Activated naive CD4-positive, alpha-beta T cell treated with anti-CD3 and anti-CD28 coated beads, Interleukin-2, amount 10 ng/mL, durations not matched to agents 7 days and 5 days (primary cell): ENCODE measurements around the gene ADIPOR2.
A peak's percentile ranks its signal among the peaks of the same experiment; 100 is the strongest.
"Not testable (repeated sequence)": the region's sequence is repeated elsewhere in the genome, so short reads cannot be mapped to it uniquely, and the experiment has no call there.

Experiments used
- CTCF ChIA-PET: fragments of 350-600 bp; sonication (Branson Sonifier 250); formaldehyde crosslinking; loops from one replicate; lab custom pipeline; 2021; ENCODE audit warnings: antibody characterized with exemption; lab: Charles Lee
- DNase-seq: peaks from one replicate; pipeline ENCODE4 v3.0.0-alpha.2; 2020
- H3K27ac Mint-ChIP-seq: one replicate; pipeline ENCODE4 v1.8.0; 2021; ENCODE audit warnings: mild to moderate bottlenecking, moderate library complexity, mixed read lengths
- H3K27me3 Mint-ChIP-seq: one replicate; pipeline ENCODE4 v1.8.0; 2021; ENCODE audit warnings: mild to moderate bottlenecking, mixed read lengths
- H3K36me3 Mint-ChIP-seq: one replicate; pipeline ENCODE4 v1.8.0; 2021; ENCODE audit warnings: mixed read lengths
- H3K4me1 Mint-ChIP-seq: one replicate; pipeline ENCODE4 v1.8.0; 2021; ENCODE audit warnings: mixed read lengths
- H3K4me3 Mint-ChIP-seq: one replicate; pipeline ENCODE4 v1.8.0; 2021; ENCODE audit warnings: mild to moderate bottlenecking, moderate library complexity, mixed read lengths
- H3K9me3 Mint-ChIP-seq: one replicate; pipeline ENCODE4 v1.8.0; 2021; ENCODE audit warnings: mixed read lengths

Gene ADIPOR2

DNA sequence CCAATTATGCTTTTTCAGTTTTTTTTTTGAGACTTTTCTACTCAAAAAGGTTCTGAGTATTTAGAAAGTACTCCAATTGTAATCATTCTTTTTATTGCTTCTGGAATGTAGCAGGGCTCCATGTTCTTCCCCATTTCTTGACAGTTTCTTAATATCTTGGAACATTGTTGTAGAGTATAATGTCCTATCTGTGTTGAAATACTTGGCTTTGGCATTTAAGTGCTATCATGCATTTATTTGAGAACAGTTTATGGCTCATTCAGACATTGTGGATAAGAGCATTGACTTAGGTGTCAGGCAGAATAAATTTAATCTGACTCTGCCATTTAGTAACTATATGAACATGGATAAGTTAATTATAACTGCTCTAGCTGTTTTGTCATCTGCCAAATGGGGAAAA, 28.3 kb downstream of the ADIPOR2 start:
- CTCF ChIA-PET, result interaction anchor here (0.6 kb wide), 1 partner anchor 106 kb away, joined by 3 read pairs; no protein-coding TSS in a partner anchor
- no peak overlapping the region for H3K4me3 Mint-ChIP-seq
- H3K9me3 Mint-ChIP-seq, result peaks cover 15% of the 10 kb centered on the region
- no peak for DNase-seq
- H3K4me1 Mint-ChIP-seq, result peaks cover 12% of the 10 kb centered on the region
- H3K36me3 Mint-ChIP-seq, result peaks cover 25% of the 10 kb centered on the region
- H3K27me3 Mint-ChIP-seq, result no peaks in the 10 kb centered on the region
- no peak overlapping the region for H3K27ac Mint-ChIP-seq

DNA sequence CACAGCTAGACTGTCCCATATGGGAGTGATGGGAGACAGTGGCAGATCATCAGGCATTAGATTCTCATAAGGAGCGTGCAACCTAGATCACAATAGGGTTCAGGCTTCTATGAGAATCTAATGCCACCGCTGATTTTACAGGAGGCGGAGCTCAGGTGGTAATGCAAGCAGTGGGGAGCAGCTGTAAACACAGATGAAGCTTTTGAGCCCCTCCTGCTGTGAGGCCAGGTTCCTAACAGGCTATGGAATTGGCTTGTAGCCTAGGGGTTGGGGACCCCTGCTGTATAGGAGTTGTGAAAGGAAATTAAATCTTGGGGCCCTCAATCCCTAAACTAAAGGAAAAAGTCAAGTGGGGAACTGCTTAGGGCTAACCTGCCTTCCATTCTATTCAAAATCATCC, 29.6 kb downstream of the ADIPOR2 start:
- Mint-ChIP-seq H3K9me3 (peaks cover 3% of the 10 kb centered on the region), H3K27ac (no peak overlapping the region), H3K27me3 (no peaks in the 10 kb centered on the region), H3K36me3 (peaks cover 17% of the 10 kb centered on the region), H3K4me3 (no peak overlapping the region), H3K4me1 (peaks cover 12% of the 10 kb centered on the region)
- CTCF ChIA-PET, result no interaction called here
- no peak for DNase-seq

DNA sequence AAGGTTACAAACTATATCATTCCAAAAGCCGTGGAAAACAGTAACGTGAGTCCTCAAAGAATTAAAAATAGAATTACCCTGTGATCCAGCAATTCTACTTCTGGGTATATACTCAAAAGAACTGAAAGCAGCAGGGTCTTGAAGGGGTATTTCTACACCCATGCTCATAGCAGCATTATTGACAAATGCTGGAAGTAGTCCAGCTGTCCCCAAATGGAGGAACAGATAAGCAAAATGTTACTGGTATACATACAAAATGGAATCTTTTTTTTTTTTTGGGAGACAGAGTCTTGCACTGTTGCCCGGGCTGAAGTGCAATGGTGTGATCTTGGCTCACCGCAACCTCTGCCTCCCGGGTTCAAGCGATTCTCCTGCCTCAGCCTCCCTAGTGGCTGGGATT, 32.9 kb downstream of the ADIPOR2 start:
- H3K27ac Mint-ChIP-seq, result no peak overlapping the region
- DNase-seq, result no peak
- CTCF ChIA-PET, result interaction anchor here (1.0 kb wide), 1 partner anchor 39 kb away, joined by 3 read pairs; no protein-coding TSS in a partner anchor
- no peaks in the 10 kb centered on the region for H3K9me3 Mint-ChIP-seq
- H3K36me3 Mint-ChIP-seq, result peaks cover 23% of the 10 kb centered on the region
- peaks cover 9% of the 10 kb centered on the region for H3K4me1 Mint-ChIP-seq
- no peak overlapping the region for H3K4me3 Mint-ChIP-seq
- no peaks in the 10 kb centered on the region for H3K27me3 Mint-ChIP-seq

DNA sequence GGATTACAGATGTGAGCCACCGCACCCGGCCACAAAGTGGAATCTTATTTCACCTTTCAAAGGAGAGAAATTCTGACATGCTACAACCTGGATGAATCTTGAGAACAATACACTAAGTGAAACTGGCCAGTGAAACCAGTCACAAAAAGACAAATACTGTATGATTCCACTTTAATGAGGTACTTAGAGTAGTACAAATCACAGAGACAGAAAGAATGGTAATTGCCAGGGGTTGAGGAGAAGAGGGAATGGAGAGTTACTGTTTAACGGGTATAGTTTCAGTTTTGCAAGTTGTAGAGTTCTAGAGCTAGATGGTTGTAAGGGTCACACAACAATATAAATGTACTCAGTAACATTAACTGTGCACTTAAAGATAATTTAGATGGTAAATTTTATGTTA, 33.4 kb downstream of the ADIPOR2 start:
- CTCF ChIA-PET, result no interaction called here
- Mint-ChIP-seq H3K27ac (no peak overlapping the region), H3K36me3 (peaks cover 23% of the 10 kb centered on the region), H3K9me3 (no peaks in the 10 kb centered on the region), H3K27me3 (no peaks in the 10 kb centered on the region), H3K4me1 (peaks cover 9% of the 10 kb centered on the region), H3K4me3 (no peak overlapping the region)
- DNase-seq, result no peak

DNA sequence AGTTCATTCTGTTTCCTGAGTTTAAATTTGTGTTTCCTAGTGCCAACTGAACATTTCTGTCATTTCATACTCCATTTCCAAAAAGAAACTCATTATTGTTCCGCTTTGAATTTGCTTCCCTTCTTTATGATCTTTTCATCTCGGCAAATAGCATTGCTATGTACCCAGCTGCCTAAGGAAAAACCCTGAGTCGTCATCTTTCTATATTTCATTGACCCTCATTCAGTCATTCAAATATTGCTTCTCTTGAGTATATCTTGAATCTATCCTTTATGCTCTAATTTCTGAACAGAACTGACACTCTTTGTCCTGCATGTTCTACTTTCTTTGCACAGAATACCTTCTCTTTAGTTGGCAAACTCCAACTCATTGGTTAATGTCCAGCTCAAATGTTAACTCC, 35.9 kb downstream of the ADIPOR2 start:
- no peak for DNase-seq
- H3K9me3 Mint-ChIP-seq, result no peaks in the 10 kb centered on the region
- CTCF ChIA-PET, result interaction anchor here (1.4 kb wide), 1 partner anchor 13 kb away, joined by 3 read pairs; no protein-coding TSS in a partner anchor
- H3K4me1 Mint-ChIP-seq, result peaks cover 9% of the 10 kb centered on the region
- no peak overlapping the region for H3K27ac Mint-ChIP-seq
- H3K27me3 Mint-ChIP-seq, result no peaks in the 10 kb centered on the region
- no peak overlapping the region for H3K4me3 Mint-ChIP-seq
- peaks cover 25% of the 10 kb centered on the region for H3K36me3 Mint-ChIP-seq

DNA sequence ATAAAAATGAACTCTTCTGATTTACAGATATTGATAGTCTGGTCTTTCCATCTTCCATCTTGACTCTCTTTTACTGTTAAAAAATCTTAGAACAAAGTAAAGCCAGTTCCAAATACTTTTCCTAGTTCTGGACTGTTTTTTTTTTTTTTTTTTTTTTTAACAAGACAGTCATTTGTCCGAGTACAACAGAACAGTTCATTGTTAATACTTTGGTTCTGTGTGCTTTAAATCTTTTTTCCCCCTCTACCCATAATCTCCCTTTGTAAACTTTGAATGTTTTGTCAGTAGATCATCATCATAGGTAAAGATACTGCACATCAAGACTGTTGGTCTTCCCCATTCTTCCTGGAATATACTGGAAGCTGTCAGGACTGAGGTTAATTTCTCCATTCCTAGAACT, 38.0 kb downstream of the ADIPOR2 start:
- Mint-ChIP-seq H3K4me3 (no peak overlapping the region), H3K9me3 (no peaks in the 10 kb centered on the region), H3K27ac (no peak overlapping the region), H3K36me3 (peaks cover 25% of the 10 kb centered on the region), H3K4me1 (peaks cover 26% of the 10 kb centered on the region), H3K27me3 (no peaks in the 10 kb centered on the region)
- no peak for DNase-seq
- CTCF ChIA-PET, result no interaction called here

DNA sequence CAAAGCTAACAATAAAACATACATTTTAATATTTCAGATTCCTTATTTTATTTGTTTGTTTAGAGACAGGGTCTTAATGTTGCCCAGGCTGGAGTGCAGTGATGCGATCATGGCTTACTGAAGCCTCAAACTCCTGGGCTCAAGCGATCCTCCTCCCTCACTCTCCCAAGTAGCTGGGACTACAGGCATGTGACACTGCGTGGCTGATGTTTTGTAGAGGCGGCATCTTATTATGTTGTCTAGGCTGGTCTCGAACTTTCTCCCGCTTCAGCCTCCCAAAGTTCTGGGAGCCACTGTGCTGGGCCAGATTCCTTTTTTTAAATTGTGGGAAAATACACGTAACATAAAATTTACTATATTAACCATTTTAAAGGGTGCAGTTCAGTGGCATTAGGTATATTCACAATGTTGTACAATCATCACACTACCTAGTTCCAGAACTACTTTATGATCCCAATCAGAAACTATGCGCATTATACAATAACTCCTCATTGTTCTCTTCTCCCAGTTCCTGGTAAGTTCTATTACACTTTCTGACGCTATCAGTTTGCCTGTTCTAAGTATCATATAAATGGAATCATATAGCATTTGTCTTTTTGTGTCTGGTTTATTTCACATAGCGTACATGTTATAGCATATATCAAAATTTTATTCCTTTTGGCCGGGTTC, 40.3 kb downstream of the ADIPOR2 start:
- Mint-ChIP-seq H3K27ac (peak overlapping the region; percentile 49), H3K9me3 (no peaks in the 10 kb centered on the region), H3K4me1 (peaks cover 23% of the 10 kb centered on the region), H3K4me3 (no peak overlapping the region), H3K36me3 (peaks cover 23% of the 10 kb centered on the region), H3K27me3 (no peaks in the 10 kb centered on the region)
- DNase-seq, result no peak
- CTCF ChIA-PET, result no interaction called here

DNA sequence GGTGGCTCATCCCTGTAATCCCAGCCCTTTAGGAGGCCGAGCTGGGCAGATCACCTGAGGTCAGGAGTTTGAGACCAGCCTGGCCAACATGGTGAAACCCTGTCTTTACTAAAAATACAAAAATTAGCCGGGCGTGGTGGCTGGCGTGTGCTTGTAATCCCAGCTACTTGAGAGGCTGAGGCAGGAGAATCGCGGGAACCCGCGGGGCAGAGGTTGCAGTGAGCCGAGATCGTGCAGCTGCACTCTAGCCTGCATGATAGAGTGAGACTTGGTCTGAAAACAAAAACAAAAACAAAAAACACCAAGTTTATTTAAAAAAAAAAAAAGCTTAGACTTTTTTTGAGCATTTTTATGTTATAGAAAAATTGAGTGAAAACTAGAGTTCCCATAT, 40.8 kb downstream of the ADIPOR2 start:
- H3K9me3 Mint-ChIP-seq, DNase-seq, H3K27me3 Mint-ChIP-seq, CTCF ChIA-PET, H3K4me3 Mint-ChIP-seq, H3K27ac Mint-ChIP-seq: not testable (repeated sequence)
- H3K36me3 Mint-ChIP-seq, result peaks cover 24% of the 10 kb centered on the region
- peaks cover 21% of the 10 kb centered on the region for H3K4me1 Mint-ChIP-seq

DNA sequence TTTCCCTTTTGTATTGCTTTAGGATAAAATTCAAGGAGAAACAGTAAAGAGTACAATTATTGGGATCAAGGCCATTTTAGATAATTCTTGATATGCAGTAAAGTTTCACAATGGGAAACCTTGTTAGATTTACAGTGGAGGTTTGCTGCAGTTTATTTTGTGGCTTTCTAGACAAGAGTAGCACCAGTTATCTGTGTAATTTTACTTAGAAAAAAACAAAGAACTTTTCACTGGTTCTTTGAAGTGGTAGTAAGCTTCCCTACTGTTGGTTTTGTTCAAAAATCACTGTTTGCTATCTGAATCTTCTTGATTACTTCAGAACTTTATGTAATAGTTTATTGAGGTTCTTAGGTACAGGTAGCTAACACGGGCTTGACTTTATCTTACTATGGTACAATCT, 42.0 kb downstream of the ADIPOR2 start:
- no peak for DNase-seq
- peak overlapping the region; percentile 67 for H3K27ac Mint-ChIP-seq
- no peak overlapping the region for H3K4me3 Mint-ChIP-seq
- peaks cover 17% of the 10 kb centered on the region for H3K4me1 Mint-ChIP-seq
- peaks cover 20% of the 10 kb centered on the region for H3K36me3 Mint-ChIP-seq
- no peaks in the 10 kb centered on the region for H3K27me3 Mint-ChIP-seq
- no peaks in the 10 kb centered on the region for H3K9me3 Mint-ChIP-seq
- CTCF ChIA-PET, result no interaction called here

DNA sequence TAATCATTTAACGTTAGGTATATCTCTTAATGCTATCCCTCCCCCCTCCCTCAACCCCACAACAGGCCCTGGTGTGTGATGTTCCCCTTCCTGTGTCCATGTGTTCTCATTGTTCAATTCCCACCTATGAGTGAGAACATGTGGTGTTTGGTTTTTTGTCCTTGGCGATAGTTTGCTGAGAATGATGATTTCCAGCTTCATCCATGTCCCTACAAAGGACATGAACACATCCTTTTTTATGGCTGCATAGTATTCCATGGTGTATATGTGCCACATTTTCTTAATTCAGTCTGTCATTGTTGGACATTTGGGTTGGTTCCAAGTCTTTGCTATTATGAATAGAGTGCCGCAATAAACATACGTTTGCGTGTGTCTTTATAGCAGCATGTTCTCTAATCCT, 42.8 kb downstream of the ADIPOR2 start:
- CTCF ChIA-PET, DNase-seq, H3K27me3 Mint-ChIP-seq, H3K27ac Mint-ChIP-seq, H3K9me3 Mint-ChIP-seq, H3K4me3 Mint-ChIP-seq: not testable (repeated sequence)
- H3K36me3 Mint-ChIP-seq, result peaks cover 20% of the 10 kb centered on the region
- H3K4me1 Mint-ChIP-seq, result peaks cover 17% of the 10 kb centered on the region

DNA sequence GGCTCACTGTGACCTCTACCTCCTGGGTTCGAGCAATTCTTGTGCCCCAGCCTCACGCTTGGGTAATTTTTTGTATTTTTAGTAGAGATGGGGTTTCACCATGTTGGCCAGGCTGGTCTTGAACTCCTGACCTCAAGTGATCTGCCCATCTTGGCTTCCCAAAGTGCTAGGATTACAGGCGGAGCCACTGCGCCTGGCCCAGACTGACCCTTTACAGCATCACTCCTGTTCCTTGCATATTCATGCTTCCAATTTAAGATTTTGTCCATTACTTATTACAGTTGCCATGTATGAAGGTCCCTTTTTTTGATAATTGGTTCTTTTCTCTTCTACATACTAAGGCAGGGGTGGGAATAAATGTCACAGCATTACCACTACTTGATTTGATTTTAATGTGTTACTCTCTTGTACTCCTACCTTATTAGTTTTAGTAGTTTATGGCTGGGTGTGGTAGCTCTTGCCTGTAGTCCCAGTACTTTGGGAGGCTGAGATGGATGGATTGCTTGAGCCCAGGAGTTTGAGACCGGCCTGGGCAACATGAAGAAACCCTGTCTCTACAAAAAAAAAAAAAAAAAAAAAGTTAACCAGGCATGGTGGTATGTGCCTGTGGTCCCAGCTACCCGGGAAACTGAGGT, 46.9 kb downstream of the ADIPOR2 start:
- Mint-ChIP-seq H3K9me3 (no peaks in the 10 kb centered on the region), H3K27ac (no peak overlapping the region), H3K4me3 (no peak overlapping the region), H3K36me3 (peaks cover 15% of the 10 kb centered on the region), H3K27me3 (no peaks in the 10 kb centered on the region), H3K4me1 (peaks cover 9% of the 10 kb centered on the region)
- no peak for DNase-seq
- CTCF ChIA-PET, result no interaction called here

DNA sequence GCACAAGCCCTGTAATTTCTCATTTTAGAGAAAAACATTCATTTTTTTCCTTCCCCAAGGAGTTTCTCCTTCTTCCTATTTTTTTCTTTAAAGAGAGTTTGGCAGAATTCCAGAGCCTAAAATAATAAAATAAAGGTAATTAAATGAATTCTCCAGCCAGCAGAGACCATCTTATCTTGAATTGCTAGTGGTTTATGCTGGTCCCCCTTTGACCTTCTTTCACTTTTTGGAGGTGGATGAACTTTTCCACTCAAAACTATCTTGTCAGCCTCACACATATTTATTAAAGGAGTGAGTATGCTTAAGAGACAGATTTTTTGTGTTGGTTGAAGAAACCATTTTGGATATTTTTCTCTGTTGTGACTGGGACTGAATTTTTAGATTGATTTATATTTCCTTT, 47.6 kb downstream of the ADIPOR2 start:
- H3K9me3 Mint-ChIP-seq, result no peaks in the 10 kb centered on the region
- H3K4me1 Mint-ChIP-seq, result peaks cover 3% of the 10 kb centered on the region
- DNase-seq, result no peak
- peaks cover 14% of the 10 kb centered on the region for H3K36me3 Mint-ChIP-seq
- H3K27ac Mint-ChIP-seq, result no peak overlapping the region
- H3K27me3 Mint-ChIP-seq, result no peaks in the 10 kb centered on the region
- CTCF ChIA-PET, result no interaction called here
- H3K4me3 Mint-ChIP-seq, result no peak overlapping the region

DNA sequence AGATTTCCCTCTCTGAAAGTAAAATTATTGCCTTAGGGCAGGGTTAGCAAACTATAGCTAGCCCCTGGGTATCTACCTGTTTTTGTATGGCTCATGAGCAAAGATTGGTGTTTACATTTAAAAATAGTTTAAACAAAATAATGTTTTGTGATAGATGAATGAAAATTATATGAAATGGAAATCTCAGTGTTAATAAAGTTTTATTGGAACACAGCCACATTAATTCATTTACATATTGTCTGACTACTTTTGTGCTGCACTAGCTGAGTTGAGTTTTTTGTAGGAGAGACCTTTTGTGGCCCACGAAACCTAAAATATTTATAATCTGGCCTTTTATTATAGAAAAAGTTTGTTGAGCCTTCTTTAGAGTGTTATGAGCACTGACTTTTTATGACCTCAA, 48.5 kb downstream of the ADIPOR2 start:
- Mint-ChIP-seq H3K9me3 (no peaks in the 10 kb centered on the region), H3K27me3 (no peaks in the 10 kb centered on the region), H3K27ac (no peak overlapping the region), H3K36me3 (peaks cover 13% of the 10 kb centered on the region), H3K4me1 (no peaks in the 10 kb centered on the region), H3K4me3 (no peak overlapping the region)
- CTCF ChIA-PET, result interaction anchor here (0.9 to 1.0 kb wide), 2 partner anchors 12 to 86 kb away, joined by 3 read pairs; no protein-coding TSS in a partner anchor
- no peak for DNase-seq

DNA sequence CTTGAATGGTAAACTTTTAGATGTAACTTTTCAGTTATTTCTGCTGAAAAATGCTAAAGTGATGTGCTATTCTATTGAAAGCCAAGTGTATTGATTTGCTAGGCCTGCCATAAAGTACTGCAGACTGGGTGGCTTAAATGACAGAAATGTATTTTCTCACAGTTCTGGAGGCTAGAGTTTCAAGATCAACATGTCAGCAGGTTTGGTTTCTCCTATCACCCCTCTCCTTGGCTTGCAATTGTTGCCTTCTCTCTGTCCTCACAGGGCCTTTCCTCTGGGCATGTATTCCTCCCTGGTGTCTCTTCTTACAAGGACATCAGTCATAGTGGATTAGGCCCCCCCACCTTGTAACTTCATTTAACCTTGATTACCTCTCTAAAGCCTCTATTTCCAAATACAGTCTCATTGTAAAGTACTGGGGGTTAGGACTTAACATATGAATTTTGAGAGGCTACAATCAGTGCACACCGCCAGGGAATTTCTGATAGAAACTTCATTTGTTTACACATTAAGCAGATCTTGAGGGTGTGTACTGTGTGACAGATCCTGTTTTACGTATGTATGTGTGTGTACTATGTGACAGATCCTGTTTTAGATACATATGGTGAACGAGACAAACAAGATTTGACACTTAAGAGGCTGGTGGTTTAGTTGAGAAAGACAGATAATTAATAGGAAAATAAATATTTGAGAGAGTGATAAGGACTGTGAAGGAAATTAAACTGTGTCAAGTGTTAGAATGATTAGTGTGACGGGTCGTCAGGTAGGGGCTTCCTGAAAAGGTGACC, 49.5 kb downstream of the ADIPOR2 start:
- no peaks in the 10 kb centered on the region for H3K4me1 Mint-ChIP-seq
- peaks cover 2% of the 10 kb centered on the region for H3K9me3 Mint-ChIP-seq
- CTCF ChIA-PET, result no interaction called here
- H3K27ac Mint-ChIP-seq, result no peak overlapping the region
- DNase-seq, result no peak
- H3K27me3 Mint-ChIP-seq, result no peaks in the 10 kb centered on the region
- H3K36me3 Mint-ChIP-seq, result peaks cover 18% of the 10 kb centered on the region
- H3K4me3 Mint-ChIP-seq, result no peak overlapping the region
